OCI-LY3 (cell line): Measurements from ENCODE around the gene FOSL2.
A peak's percentile ranks its signal among the peaks of the same experiment; 100 is the strongest.

ENCODE experiments used
- H2AFZ ChIP-seq: fragments of 200-600, 300-600 bp; shearing (Covaris generic); 2 replicates; pipeline ENCODE4 v1.6.0; 2014; ENCODE audit warnings: antibody characterized with exemption, low read depth, low read length
- H3K27ac ChIP-seq: fragments of 200-600, 300-600 bp; sonication (generic); 2 replicates; pipeline ENCODE4 v1.5.1; 2014; ENCODE audit warnings: mild to moderate bottlenecking, low read length, moderate library complexity, mixed read lengths
- H3K27me3 ChIP-seq: fragments of 200-600, 300-600 bp; sonication (generic); 2 replicates; pipeline ENCODE4 v1.6.1; 2014; ENCODE audit warnings: low read depth, low read length, mixed read lengths
- H3K36me3 ChIP-seq: fragments of 200-600, 300-600 bp; sonication (generic); replicated peaks from 2 replicates; pipeline ENCODE3; 2014; ENCODE audit warnings: low read depth, low read length, mixed read lengths
- H3K4me1 ChIP-seq: fragments of 300-600, 200-600 bp; sonication (generic); 2 replicates; pipeline ENCODE4 v1.6.1; 2014; ENCODE audit warnings: low read length, mixed read lengths
- H3K4me2 ChIP-seq: fragments of 200-600, 300-600 bp; sonication (generic); 2 replicates; pipeline ENCODE4 v1.6.1; 2014; ENCODE audit warnings: low read length, mixed read lengths
- H3K4me3 ChIP-seq: fragments of 300-600, 200-600 bp; sonication (generic); 2 replicates; pipeline ENCODE4 v1.5.1; 2014; ENCODE audit warnings: antibody characterized with exemption, mild to moderate bottlenecking, low read length, moderate library complexity
- H3K79me2 ChIP-seq: fragments of 300-600, 200-600 bp; shearing (Covaris generic); 2 replicates; pipeline ENCODE4 v1.6.1; 2014; ENCODE audit warnings: mild to moderate bottlenecking, low read length, mixed read lengths
- H3K9ac ChIP-seq: fragments of 300-600, 200-600 bp; shearing (Covaris generic); 2 replicates; pipeline ENCODE4 v1.6.0; 2014; ENCODE audit warnings: mild to moderate bottlenecking, low read length, moderate library complexity
- H3K9me3 ChIP-seq: fragments of 200-600, 300-600 bp; shearing (Covaris generic); 2 replicates; pipeline ENCODE4 v1.6.1; 2014; ENCODE audit warnings: low read length, mixed read lengths; ENCODE audit not compliant: insufficient read depth
- H4K20me1 ChIP-seq: fragments of 200-600, 300-600 bp; sonication (generic); 2 replicates; pipeline ENCODE4 v1.6.1; 2016; ENCODE audit warnings: low read length, mixed read lengths; ENCODE audit not compliant: insufficient read depth
- CTCF ChIP-seq: fragments of 200-600, 300-600 bp; sonication (generic); IDR thresholded peaks from 2 replicates; pipeline ENCODE4 v1.5.1; 2014; ENCODE audit warnings: antibody characterized with exemption, low read length, low read depth
- EZH2phosphoT487 ChIP-seq: fragments of 200-600 bp; shearing (Covaris generic); IDR thresholded peaks from 2 replicates; pipeline ENCODE4 v1.6.1; 2018; ENCODE audit warnings: antibody characterized with exemption, mixed run types, low read depth

The FOSL2 gene

GRCh38 chr2:28360058-28360717 is 32.5 kb upstream of the FOSL2 start:
- TF ChIP-seq EZH2phosphoT487 (no peak), CTCF (no peak)
- no peaks in the 10 kb centered on the region for H4K20me1 ChIP-seq
- H3K4me2 ChIP-seq: peak overlapping the region; percentile 78
- no peak overlapping the region for H3K27ac ChIP-seq
- H3K9me3 ChIP-seq: no peaks in the 10 kb centered on the region
- H3K79me2 ChIP-seq: no peaks in the 10 kb centered on the region
- H2AFZ ChIP-seq: no peak overlapping the region
- no peaks in the 10 kb centered on the region for H3K36me3 ChIP-seq
- no peak overlapping the region for H3K9ac ChIP-seq
- H3K4me1 ChIP-seq: peaks cover 17% of the 10 kb centered on the region
- H3K4me3 ChIP-seq: no peak overlapping the region
- no peaks in the 10 kb centered on the region for H3K27me3 ChIP-seq

GRCh38 chr2:28360718-28361293 is 31.9 kb upstream of the FOSL2 start:
- H3K27me3 ChIP-seq: no peaks in the 10 kb centered on the region
- no peaks in the 10 kb centered on the region for H3K9me3 ChIP-seq
- no peaks in the 10 kb centered on the region for H3K79me2 ChIP-seq
- no peak overlapping the region for H2AFZ ChIP-seq
- H3K4me1 ChIP-seq: peaks cover 17% of the 10 kb centered on the region
- H3K4me3 ChIP-seq: no peak overlapping the region
- TF ChIP-seq CTCF (no peak), EZH2phosphoT487 (no peak)
- no peak overlapping the region for H3K9ac ChIP-seq
- no peaks in the 10 kb centered on the region for H3K36me3 ChIP-seq
- no peak overlapping the region for H3K27ac ChIP-seq
- H3K4me2 ChIP-seq: no peak overlapping the region
- H4K20me1 ChIP-seq: no peaks in the 10 kb centered on the region

- no peak overlapping the region for H3K4me2 ChIP-seq
- H3K4me1 ChIP-seq: peaks cover 22% of the 10 kb centered on the region
- TF ChIP-seq EZH2phosphoT487 (no peak), CTCF (no peak)
These were observed 30.5 kb upstream of the FOSL2 start for GRCh38 chr2:28361991-28362710.

GRCh38 chr2:28362991-28363521 is 29.6 kb upstream of the FOSL2 start:
- no peaks in the 10 kb centered on the region for H4K20me1 ChIP-seq
- no peak for TF ChIP-seq EZH2phosphoT487
- H3K9me3 ChIP-seq: no peaks in the 10 kb centered on the region
- H3K27me3 ChIP-seq: no peaks in the 10 kb centered on the region
- no peak overlapping the region for H3K4me3 ChIP-seq
- no peaks in the 10 kb centered on the region for H3K36me3 ChIP-seq
- H3K4me1 ChIP-seq: peaks cover 22% of the 10 kb centered on the region
- H2AFZ ChIP-seq: no peak overlapping the region
- H3K4me2 ChIP-seq: no peak overlapping the region
- no peaks in the 10 kb centered on the region for H3K79me2 ChIP-seq
- no peak overlapping the region for H3K27ac ChIP-seq
- no peak overlapping the region for H3K9ac ChIP-seq

More at GRCh38 chr2:28361991-28362710, 30.5 kb upstream of the FOSL2 start:
- H3K27me3 ChIP-seq: no peaks in the 10 kb centered on the region
- no peak overlapping the region for H2AFZ ChIP-seq
- H3K9me3 ChIP-seq: no peaks in the 10 kb centered on the region
- H3K36me3 ChIP-seq: no peaks in the 10 kb centered on the region
- H3K79me2 ChIP-seq: no peaks in the 10 kb centered on the region
- no peaks in the 10 kb centered on the region for H4K20me1 ChIP-seq
- no peak overlapping the region for H3K9ac ChIP-seq
- H3K27ac ChIP-seq: no peak overlapping the region
- no peak overlapping the region for H3K4me3 ChIP-seq
